HL-60 (cell line): Measurements from ENCODE around the gene LPAR5.
A peak's percentile ranks its signal among the peaks of the same experiment; 100 is the strongest.

Experiments
- CTCF ChIP-seq: IDR thresholded peaks from one replicate; pipeline ENCODE4 v1.5.1; 2011; ENCODE audit warnings: low read length, control low read depth, inconsistent platforms; ENCODE audit not compliant: insufficient read depth
- GABPA ChIP-seq: IDR thresholded peaks from 2 replicates; pipeline ENCODE4 v1.6.1; 2012; ENCODE audit warnings: low read depth
- POLR2AphosphoS5 ChIP-seq: IDR thresholded peaks from 2 replicates; pipeline ENCODE4 v1.6.1; 2012; ENCODE audit warnings: low read depth
- SPI1 ChIP-seq: IDR thresholded peaks from 2 replicates; pipeline ENCODE4 v1.6.1; 2012; ENCODE audit warnings: low read depth, mild to moderate bottlenecking, borderline replicate concordance
- TF ChIP-seq, protein P1 (sequence below): IDR thresholded peaks from 2 replicates; pipeline ENCODE4 v1.6.1; 2012; ENCODE audit warnings: low read depth; ENCODE audit not compliant: insufficient replicate concordance

DNA sequence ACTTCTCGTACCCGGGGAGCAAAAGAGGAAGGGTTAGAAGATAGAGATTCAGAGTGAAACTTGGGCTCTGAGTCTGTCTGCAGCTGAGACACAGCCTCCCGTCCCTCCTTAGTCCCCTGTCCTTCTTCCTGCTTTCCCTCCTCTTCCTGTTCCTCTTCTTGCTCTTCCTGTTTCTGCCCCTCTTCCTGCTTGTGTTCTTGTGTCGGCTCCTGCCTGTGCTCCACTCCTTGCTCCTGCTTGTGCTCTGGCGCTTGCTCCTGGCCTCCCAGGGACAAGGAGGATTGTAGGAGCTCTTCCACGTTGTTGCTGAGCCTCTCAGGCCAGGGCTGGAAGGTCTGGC, 8.5 kb upstream of the LPAR5 start:
- no peak for TF ChIP-seq CTCF
- TF ChIP-seq, protein P1, sequence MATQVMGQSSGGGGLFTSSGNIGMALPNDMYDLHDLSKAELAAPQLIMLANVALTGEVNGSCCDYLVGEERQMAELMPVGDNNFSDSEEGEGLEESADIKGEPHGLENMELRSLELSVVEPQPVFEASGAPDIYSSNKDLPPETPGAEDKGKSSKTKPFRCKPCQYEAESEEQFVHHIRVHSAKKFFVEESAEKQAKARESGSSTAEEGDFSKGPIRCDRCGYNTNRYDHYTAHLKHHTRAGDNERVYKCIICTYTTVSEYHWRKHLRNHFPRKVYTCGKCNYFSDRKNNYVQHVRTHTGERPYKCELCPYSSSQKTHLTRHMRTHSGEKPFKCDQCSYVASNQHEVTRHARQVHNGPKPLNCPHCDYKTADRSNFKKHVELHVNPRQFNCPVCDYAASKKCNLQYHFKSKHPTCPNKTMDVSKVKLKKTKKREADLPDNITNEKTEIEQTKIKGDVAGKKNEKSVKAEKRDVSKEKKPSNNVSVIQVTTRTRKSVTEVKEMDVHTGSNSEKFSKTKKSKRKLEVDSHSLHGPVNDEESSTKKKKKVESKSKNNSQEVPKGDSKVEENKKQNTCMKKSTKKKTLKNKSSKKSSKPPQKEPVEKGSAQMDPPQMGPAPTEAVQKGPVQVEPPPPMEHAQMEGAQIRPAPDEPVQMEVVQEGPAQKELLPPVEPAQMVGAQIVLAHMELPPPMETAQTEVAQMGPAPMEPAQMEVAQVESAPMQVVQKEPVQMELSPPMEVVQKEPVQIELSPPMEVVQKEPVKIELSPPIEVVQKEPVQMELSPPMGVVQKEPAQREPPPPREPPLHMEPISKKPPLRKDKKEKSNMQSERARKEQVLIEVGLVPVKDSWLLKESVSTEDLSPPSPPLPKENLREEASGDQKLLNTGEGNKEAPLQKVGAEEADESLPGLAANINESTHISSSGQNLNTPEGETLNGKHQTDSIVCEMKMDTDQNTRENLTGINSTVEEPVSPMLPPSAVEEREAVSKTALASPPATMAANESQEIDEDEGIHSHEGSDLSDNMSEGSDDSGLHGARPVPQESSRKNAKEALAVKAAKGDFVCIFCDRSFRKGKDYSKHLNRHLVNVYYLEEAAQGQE: no peak
- TF ChIP-seq SPI1: peak; percentile 98
- peak; percentile 82; the same call in 1 of the 2 replicates for TF ChIP-seq POLR2AphosphoS5
- peak; percentile 72 for TF ChIP-seq GABPA
